Measurements from ENCODE around the gene PLEKHH1. TPM values are rescaled to one million over a fixed set of nuclear protein-coding genes. Genes with fewer than 3 reads are reported as not detected.
A peak's percentile ranks its signal among the peaks of the same experiment; 100 is the strongest.

Gene PLEKHH1
- total RNA-seq, 1 donor from 2014 or later: 0.20 TPM

DNA sequence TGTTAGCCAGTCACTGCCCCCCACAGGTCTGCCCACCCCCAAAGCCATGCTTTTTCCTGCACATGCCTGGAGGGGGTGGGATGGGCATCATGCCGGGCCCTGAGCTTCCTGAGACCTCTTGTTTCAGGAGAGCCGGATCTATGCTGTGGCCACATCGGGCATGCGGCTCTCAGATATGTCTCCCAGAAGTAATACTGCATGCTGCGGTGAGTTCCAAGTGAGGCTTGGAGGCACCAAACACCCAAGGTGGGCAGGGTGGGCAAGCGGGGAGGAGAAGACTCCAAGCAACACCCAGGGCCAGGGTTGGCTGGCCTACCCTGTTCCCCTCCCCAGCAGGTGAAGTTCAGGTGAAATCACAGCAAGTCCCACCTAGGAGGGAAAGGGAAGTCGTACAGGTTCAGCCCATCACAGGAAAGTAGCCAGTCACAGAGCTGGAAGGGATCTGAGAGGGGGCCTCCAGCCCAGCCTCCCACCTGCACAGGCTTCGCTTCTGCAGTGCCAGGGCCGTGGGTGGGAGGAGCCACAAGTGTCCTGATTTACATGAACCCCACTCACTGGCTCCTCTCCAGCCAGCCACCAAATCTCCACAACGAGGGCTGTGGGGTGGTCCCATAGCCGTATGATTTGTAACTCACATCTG is 36.0 kb downstream of the PLEKHH1 start:
- DNase-seq (no peak), ATAC-seq (ENCODE audit: low read depth) (no peak)
- Mint-ChIP-seq H3K27me3 (peaks cover 8% of the 10 kb centered on the region), H3K9me3 (no peaks in the 10 kb centered on the region), H3K4me3 (no peak overlapping the region), H3K27ac (no peak overlapping the region), H3K4me1 (peaks cover 6% of the 10 kb centered on the region), H3K36me3 (ENCODE audit: low read depth) (no peaks in the 10 kb centered on the region)
- CTCF ChIA-PET: interaction anchor here (0.8 to 9.1 kb wide), 3 partner anchors 42 to 149 kb away, joined by 3 to 339 read pairs (median 48); no protein-coding TSS in a partner anchor
- intact Hi-C loops (cut with micrococcal nuclease): no loop called here
- TF ChIP-seq, protein P1, sequence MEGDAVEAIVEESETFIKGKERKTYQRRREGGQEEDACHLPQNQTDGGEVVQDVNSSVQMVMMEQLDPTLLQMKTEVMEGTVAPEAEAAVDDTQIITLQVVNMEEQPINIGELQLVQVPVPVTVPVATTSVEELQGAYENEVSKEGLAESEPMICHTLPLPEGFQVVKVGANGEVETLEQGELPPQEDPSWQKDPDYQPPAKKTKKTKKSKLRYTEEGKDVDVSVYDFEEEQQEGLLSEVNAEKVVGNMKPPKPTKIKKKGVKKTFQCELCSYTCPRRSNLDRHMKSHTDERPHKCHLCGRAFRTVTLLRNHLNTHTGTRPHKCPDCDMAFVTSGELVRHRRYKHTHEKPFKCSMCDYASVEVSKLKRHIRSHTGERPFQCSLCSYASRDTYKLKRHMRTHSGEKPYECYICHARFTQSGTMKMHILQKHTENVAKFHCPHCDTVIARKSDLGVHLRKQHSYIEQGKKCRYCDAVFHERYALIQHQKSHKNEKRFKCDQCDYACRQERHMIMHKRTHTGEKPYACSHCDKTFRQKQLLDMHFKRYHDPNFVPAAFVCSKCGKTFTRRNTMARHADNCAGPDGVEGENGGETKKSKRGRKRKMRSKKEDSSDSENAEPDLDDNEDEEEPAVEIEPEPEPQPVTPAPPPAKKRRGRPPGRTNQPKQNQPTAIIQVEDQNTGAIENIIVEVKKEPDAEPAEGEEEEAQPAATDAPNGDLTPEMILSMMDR (IDR thresholded peaks at IDR 0.05): no peak
- POLR2A ChIA-PET: no interaction called here

DNA sequence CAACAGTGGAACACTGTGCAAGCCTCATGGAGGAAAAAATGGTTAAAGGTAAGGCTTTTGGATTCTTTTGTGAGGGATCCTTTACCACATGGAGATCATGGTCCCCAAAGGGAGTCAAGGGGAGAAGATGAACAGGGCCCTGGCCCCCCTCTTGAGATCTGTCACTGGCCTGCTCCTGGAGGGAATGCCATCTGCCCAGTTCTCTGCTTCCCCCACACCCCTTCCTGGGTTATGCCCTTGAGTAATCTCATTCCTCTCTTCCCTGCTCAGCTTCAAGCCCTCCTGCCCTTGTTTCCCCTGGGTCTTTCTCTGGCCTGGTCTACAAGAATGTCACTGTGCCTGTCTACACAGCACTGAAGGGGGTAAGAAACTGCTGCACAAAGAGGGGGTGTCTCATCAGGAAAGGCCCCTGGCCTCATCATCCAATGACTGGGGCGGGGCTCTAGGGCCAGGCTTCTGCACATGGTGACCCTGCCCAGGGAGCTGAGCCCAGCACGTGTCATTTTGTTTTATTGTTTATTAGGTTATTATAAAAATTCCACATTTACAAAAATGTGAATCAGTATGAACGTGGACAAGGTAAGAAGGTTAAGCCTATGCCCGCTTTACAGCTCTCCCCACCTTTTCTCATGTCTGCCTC is 36.7 kb downstream of the PLEKHH1 start:
- peaks cover 8% of the 10 kb centered on the region for H3K27me3 Mint-ChIP-seq
- no peaks in the 10 kb centered on the region for H3K36me3 Mint-ChIP-seq (ENCODE audit: low read depth)
- TF ChIP-seq, protein P1 (IDR thresholded peaks at IDR 0.05): no peak
- no peak overlapping the region for H3K27ac Mint-ChIP-seq
- ATAC-seq (ENCODE audit: low read depth) (no peak), DNase-seq (no peak)
- CTCF ChIA-PET: interaction anchor here (0.8 to 9.1 kb wide), 5 partner anchors 43 to 149 kb away, joined by 3 to 339 read pairs (median 13); no protein-coding TSS in a partner anchor
- H3K9me3 Mint-ChIP-seq: no peaks in the 10 kb centered on the region
- no peak overlapping the region for H3K4me3 Mint-ChIP-seq
- POLR2A ChIA-PET: interaction anchor here (1.9 kb wide), 1 partner anchor 57 kb away, joined by 4 read pairs; no protein-coding TSS in a partner anchor
- peaks cover 3% of the 10 kb centered on the region for H3K4me1 Mint-ChIP-seq
- intact Hi-C loops (cut with micrococcal nuclease): loop anchor here (10.0 kb wide), 2 partner anchors 405 to 1215 kb away; no protein-coding TSS in a partner anchor

GRCh38 chr14:67570453-67570852 is 37.4 kb downstream of the PLEKHH1 start:
- TF ChIP-seq, protein P1 (IDR thresholded peaks at IDR 0.05): no peak
- H3K27ac Mint-ChIP-seq: no peak overlapping the region
- ChIA-PET POLR2A (interaction anchor here (1.9 kb wide), 1 partner anchor 58 kb away, joined by 4 read pairs; no protein-coding TSS in a partner anchor), CTCF (interaction anchor here (1.2 to 9.1 kb wide), 20 partner anchors 10 to 154 kb away, joined by 3 to 339 read pairs (median 9); partner anchors contain the start of genes PIGH, PLEKHH1 and TMEM229B)
- intact Hi-C loops (cut with micrococcal nuclease): loop anchor here (10.0 kb wide), 2 partner anchors 406 to 1216 kb away; no protein-coding TSS in a partner anchor
- ATAC-seq (ENCODE audit: low read depth) (no peak), DNase-seq (no peak)
- H3K4me1 Mint-ChIP-seq: peaks cover 3% of the 10 kb centered on the region
- no peaks in the 10 kb centered on the region for H3K36me3 Mint-ChIP-seq (ENCODE audit: low read depth)
- H3K27me3 Mint-ChIP-seq: peaks cover 8% of the 10 kb centered on the region
- H3K4me3 Mint-ChIP-seq: no peak overlapping the region
- no peaks in the 10 kb centered on the region for H3K9me3 Mint-ChIP-seq

DNA sequence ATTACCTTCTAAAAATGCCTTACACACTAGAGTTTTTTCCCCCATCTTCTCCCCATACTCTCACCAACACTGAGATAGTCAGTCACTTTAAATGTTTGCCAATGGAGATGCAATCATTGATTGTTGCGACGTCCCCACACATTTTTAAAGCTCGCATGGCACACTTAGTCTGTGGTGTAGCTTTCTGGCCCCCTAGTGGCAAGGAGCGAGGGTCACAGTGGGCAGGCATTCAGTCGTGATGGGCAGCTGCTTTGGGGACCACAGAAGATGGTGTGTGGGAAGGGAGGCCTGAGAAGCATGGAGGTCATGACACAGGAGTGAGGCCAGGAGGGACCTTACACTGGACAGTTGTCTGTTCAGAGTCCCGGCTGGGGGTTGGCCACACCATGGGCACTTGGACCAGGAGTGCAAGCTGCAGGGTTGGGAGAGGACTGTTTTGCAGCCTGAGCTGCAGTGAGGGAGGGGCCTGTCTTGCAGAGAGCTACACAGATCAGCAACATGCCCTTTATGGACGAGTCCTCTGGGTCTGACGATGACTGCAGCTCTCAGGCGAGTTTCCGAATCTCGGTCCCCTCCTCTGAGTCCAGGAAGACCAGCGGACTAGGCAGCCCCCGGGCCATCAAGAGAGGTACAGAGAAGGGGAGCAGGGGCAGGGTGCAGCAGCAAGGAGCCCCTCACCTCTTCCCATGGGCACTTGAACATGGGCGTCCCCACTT is 38.3 kb downstream of the PLEKHH1 start:
- intact Hi-C loops (cut with micrococcal nuclease): loop anchor here (1.0 to 10.0 kb wide), 4 partner anchors 45 to 1217 kb away; no protein-coding TSS in a partner anchor
- DNase-seq (peak; percentile 55), ATAC-seq (ENCODE audit: low read depth) (peak; percentile 86)
- Mint-ChIP-seq H3K27me3 (peaks cover 8% of the 10 kb centered on the region), H3K4me1 (peaks cover 3% of the 10 kb centered on the region), H3K27ac (no peak overlapping the region), H3K36me3 (ENCODE audit: low read depth) (no peaks in the 10 kb centered on the region), H3K4me3 (no peak overlapping the region), H3K9me3 (no peaks in the 10 kb centered on the region)
- POLR2A ChIA-PET: interaction anchor here (0.6 to 1.9 kb wide), 7 partner anchors 29 to 212 kb away, joined by 3 to 9 read pairs (median 4); partner anchors contain the start of genes ATP6V1D, PIGH and TMEM229B
- TF ChIP-seq, protein P1 (IDR thresholded peaks at IDR 0.05): no peak
- CTCF ChIA-PET: interaction anchor here (0.7 to 9.1 kb wide), 47 partner anchors 9 to 329 kb away, joined by 3 to 339 read pairs (median 4); partner anchors contain the start of genes PIGH, PLEKHH1 and TMEM229B
